ENCODE measurements around the gene FOXO1.
A peak's percentile ranks its signal among the peaks of the same experiment; 100 is the strongest.
"Not testable (repeated sequence)": the region's sequence is repeated elsewhere in the genome, so short reads cannot be mapped to it uniquely, and the experiment has no call there.

FOXO1 gene

DNA sequence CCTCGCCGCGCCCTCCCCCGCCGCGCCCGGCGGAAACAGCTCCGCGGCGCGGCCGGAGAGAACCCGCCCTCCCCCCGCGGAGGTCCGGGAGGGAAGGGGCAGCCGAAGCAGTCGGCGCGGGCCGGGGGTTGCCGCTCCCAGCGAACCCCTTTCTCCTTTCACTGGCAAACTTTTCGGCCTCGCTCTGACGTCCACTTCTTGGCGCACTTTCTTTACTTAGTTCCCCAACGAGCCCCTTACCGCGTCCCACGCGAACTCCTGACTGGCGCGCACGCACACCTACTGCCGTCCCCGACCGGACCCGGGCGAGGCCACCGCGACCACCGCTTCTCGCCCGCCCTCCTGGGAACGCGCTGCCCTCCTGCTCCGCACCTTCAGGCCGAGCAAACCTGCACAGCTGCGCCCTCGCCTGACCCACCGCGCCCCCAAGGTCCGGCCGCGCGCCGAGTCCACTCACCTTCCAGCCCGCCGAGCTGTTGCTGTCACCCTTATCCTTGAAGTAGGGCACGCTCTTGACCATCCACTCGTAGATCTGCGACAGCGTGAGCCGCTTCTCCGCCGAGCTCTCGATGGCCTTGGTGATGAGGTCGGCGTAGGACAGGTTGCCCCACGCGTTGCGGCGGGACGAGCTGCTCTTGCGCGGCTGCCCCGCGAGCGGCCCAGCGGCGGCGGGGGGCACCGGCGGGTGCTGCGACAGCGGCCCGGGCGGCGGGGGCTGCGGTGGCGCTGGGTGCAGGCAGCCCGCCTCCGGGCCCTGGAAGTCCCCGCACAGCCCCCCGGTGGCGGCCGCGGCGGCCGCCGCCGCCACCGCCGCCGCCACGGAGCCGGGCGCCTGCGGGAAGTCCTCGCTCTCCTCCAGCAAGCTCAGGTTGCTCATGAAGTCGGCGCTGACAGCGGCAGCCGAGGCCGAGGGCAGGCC, 1.1 kb downstream of the FOXO1 start:
- DNase-seq, result peak in 1 of 2 experiments; percentile 27

DNA sequence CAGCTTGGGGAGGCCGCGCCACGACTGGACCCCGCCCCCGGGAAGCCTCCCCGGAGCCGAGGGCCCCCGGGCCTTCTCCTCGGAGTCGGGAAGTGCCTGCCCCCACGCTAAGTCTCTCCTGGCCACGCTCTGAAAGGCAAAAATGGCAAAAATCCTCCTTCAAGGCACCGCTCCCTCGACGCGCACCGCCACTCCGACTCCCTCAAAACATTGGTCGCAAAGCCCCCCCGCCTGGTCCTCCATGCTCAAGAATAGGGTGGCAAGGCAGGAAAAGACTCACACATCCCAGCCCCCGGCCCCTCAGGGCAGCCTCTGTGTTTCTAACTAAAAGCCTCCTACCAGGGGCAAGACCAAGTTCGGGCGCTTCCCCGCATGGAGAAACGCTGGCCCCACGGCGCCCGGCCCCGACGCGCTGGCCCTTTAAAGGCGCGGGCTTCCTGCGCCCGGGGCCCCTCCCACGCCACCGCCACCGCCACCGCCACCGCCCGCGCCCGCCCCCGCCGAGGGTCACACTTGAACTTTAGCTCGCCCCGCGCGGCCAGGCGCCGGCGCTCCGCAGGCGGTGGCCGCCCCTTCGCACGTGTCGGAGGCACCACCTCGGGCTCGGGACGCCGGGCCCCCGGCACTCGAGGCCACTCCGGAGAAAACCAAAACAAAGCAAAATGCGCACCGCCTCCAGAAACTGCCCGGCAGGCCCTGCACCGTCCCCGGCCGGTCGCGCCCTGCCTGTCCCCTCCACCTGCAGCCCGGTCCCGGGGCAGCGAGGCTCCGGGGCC, 1.9 kb downstream of the FOXO1 start:
- DNase-seq, result peak in 1 of 2 experiments; percentile 31

DNA sequence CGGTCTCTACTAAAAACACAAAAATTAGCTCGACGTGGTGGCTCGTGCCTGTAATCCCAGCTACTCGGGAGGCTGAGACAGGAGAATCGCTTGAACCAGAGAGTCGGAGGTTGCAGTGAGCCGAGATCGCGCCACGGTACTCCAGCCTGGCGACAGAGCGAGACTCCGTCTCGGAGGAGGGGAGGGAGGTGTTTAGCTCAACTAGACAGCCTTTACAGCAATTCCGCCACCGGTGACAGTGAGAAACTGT, 2.4 kb downstream of the FOXO1 start:
- not testable (repeated sequence) for DNase-seq

DNA sequence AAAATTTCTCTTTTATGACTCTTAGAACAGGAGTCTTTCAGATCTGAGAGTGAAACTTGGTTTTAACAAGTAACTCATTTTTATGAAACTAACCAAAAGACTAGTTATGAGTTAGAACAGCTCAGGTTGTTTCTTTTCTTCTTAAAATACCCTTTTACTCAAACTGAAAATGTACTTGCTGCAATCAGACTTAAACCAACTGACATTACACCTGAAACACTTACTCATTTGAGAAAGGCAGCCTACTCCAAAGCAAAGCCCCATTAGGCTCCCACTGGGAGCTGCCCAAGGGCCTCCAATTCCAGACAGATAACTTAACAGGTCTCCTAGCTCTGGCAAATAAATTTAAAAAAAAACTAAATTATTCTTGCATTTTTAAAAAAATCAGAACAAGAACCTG, 3.6 kb downstream of the FOXO1 start:
- no peak for DNase-seq

DNA sequence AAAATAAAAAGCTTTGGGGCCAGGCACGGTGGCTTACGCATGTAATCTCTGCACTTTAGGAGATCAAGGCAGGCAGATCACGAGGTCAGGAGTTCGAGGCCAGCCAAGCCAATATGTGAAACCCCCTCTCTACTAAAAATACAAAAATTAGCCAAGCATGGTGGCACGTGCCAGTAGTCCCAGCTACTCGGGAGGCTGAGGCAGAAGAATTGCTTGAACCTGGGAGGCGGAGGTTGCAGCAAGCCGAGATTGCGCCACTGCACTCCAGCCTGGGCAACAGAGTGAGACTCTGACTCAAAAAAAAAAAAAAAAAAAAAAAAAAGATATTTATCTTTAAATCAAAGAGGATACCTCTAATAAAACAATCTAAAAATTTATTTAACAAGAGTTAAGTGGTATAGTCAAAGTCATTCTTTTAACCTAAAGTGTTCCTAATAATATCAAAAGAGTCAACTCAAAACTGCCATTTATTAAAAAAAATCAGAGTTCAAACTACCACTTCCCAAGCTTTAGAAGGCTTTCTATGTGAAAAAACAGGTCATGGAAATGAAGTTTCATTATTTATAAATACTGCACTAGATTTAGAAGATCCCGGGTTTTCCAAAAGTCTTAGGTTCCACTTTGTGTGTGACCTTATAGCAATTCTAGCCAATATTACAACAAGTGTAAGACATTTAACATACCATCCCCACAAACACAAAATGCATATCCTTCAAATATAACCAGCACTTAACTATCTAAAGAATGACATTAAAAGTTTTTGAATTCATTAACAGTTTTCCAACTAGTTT, 4.4 kb downstream of the FOXO1 start:
- no peak for DNase-seq

DNA sequence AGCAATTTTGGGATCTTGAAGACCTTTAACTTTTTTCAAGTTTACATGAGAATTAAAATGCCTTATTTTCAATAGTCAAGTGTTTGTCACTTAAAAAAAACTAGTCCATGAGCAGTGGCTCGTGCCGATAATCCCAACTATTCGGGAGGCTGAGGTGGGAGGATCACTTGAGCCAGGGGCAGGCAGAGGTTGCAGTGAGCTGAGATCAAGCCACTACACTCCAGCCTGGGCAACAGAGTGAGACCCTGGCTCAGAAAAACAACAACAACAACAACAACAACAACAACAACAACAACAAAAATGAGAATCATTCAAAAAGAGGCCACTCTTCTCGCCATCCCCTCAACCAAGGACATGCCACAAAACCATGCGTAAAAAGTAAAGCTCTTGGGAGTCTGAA, 5.7 kb downstream of the FOXO1 start:
- no peak for DNase-seq

DNA sequence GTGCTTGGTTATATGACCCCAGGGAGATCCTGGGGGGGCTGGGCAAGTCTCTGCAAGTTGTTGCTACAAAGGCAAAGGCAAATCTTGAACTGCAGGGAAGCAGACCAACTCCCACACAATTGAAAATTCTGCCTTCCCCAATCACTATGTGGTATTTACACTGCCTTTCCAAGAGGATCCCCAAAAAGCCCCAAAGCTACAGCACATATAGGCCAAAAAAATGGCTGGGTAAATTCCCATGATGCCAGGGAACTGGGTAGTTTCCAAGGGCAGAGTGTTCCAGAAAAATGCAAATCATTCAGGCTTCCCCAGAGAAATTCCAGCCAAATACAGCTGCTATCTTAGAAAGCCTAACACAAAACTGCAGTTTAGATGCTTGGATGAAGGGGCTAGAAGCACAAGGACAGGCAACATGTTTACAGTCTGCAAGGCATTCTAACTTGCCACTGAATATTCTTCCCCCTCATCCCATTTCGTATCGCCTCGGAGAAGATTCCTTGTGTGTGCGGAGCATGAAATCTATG, 6.2 kb downstream of the FOXO1 start:
- no peak for DNase-seq

DNA sequence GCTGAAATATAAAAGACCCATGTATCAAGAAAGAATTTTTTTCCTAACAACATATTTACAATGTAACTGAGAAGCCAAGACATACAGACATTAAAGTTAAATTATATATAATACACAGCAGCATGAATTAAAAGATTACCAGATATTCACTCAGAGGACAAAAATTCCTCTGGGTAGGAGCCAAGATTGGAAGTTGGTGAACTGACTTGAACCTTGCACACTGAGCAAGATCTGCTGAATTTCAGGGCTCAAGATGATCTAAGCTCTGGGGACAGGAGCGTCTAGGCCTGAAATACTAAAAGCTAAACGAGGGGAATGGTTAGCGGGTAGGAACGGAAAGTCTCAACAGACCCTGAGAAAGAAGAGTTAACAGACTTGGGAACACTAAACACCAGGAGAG, 8.5 kb downstream of the FOXO1 start:
- DNase-seq, result no peak

DNA sequence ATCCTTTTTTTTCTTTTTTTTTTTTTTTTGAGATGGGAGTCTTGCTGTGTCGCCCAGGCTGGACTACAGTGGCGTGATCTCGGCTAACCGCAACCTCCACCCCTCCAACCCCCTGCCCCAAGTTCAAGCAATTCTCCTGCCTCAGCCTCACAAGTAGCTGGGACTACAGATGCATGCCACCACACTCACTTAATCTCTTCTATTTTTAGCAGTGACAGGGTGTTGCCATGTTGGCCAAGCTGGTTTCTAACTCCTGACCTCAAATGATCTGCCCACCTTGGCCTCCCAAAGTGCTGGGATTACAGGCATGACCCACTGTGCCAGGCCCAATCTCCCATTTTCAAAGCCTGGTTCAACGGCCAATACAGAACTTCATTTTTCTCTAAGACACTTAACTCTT, 9.1 kb downstream of the FOXO1 start:
- no peak for DNase-seq

DNA sequence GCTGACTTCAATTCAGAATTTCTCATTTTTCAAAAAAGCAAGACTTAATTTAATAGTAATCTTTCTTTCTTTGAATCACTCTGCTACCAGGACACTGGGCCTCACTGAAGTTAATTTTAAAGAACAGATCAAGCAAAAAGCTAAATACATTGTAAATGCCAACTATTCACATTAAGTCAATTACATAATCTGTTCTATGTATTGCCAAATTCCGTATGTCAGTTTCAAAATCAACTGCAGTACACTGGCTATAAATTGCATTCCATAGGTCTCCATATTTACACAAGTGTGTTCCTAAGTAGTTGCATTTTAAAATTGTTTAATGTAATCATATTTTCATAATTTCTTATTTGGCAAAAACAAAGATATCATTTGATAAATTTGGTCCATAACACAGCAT, 10.1 kb downstream of the FOXO1 start:
- no peak for DNase-seq

DNA sequence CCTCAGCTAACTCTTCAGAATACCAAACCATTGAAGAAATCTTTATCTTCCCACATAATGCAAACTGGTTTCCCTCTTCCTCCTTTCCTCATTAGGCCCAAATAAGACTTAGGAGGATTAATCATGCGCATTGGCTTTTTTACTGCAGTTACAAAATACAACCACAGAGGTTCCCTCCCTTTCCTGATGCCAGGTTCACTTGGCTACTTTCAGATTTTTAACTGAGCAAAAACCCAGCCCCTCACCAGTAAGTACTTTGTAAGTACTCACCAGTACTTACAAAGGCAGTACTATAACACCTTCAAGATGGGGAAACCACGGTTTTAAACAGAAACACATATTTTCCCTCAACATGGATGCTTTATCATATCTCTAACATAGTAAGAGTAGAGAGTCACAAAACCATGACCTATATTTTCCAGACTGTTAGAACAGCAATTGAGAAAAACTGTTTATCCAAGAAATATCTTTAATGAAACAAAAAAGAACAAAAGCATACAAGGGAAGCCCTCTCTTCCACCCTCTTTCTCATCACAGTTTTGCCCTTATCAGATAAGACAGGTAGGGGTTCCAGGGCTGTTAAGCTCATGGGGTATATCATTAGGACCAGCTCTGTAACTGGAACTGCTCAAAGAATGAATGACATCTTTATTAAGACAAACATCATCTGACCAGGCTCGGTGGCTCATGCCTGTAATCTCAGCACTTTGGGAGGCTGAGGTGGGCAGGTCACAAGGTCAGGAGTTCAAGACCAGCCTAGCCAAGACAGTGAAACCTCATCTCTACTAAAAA, 12.7 kb downstream of the FOXO1 start:
- DNase-seq, result no peak

DNA sequence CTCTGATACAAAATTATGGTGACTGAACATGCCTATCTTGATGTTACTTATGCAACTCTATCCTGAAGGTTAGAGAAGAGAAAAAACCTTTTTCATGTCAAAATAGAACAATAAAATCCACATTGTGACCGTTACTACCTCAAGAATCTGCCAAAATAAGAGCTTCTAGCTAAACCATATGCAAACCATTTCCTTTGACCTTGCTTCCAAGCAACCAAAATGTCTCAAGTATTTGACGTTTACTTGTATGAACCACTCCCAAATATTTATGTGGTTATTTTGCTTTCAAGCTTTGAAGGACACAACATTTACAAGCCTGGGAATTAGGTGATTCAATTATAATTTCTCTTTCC, 13.9 kb downstream of the FOXO1 start:
- DNase-seq, result no peak

DNA sequence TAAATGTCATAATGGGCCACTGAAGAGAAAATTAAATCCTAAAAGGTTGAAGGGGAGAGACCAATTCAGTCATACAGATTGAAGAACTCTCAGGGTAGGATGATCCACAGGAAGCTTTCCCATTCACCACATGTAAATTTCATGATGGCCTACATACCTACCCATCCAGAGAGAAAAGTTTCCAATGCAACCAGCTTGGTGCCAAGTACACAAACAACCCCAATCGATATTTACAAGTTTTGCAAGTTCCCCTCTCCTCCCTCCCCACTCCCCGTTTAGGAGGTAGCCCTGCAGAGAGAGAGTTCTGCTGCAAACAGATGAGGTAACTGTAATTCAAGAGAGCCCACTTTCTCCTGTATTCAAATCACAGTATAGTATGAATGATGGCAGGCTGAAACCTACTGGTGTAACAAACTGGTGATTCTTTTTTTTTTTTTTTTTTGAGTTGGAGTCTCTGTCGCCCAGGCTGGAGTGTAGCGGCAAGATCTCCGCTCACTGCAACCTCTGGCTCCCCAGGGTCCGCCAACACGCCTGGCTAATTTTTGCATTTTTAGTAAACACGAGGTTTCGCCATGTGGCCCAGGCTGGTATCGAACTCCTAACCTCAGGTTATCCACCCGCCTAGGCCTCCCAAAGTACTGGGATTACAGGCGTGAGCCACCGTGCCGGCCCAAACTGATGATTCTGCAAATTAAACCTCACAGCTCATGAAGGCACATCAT, 14.4 kb downstream of the FOXO1 start:
- DNase-seq, result no peak

DNA sequence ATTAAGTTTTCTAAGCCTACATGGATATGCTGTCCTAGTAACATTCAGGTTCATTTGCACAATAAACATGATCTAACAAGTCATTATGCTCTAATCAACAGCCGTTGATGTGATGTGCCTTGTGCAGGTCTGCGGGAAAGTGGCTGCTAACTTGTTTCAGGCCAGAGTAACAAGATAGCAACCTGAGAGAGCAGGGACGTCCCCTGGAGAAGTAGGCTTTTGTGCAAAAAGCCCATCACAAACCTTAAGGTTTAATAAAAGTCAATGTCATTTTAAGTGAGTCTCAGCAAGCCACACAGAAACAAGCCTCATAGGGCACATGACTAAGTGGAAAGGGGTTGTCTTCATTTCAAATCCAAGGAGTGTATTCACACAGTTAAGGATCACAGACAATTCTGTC, 17.6 kb downstream of the FOXO1 start:
- no peak for DNase-seq

DNA sequence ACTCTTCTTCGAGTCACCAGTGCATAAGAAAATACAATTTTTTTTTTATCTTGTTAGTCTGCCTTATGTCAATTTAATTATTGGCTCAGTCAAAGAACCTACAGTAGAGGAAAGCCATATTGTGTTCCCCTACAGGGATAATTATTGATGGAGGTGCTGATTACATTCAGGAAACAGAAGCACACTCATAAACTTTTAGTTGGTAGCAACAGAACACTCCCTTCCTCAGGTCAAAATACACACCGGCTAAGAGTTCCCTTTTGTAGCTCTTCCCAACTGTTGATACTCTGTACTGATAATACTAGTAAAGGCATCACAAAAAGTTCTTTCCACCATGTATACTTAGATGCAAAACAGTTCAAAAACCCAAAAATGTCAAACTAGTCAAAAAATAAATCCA, 18.4 kb downstream of the FOXO1 start:
- no peak for DNase-seq

DNA sequence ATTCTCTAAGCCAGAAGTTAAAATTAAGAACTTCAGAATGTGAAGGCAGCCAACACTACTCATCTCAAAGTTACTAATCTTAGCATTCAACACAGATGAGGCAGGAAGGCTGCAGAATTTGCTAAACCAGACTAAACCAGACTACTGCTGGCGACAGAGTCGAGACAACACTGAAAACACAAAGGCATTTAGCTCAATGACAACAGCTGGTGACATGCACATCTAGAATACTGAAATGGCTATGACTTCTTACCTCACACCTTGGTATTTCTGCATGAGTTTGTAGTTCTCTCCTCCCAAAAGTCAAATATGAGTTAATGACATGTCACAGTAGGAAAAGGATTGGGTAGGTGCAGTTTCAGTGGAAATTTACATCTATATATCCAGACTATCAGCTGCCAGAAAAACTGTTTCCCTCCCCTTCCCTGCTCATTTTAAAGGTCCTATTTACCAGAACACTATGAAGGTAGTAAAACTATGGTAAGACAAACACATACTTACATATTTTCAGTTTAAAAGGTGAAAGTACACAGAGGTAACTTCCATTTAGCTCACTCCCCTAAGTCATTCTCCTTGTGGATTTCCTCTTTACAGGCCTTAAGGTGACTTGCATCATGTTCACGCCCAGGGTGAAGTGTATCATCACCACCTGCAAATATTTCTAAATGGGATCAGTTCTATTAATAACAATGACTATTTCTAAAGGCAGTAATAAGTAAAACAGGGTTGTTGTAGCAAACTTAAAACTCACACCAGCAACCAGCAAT, 21.4 kb downstream of the FOXO1 start:
- no peak for DNase-seq

DNA sequence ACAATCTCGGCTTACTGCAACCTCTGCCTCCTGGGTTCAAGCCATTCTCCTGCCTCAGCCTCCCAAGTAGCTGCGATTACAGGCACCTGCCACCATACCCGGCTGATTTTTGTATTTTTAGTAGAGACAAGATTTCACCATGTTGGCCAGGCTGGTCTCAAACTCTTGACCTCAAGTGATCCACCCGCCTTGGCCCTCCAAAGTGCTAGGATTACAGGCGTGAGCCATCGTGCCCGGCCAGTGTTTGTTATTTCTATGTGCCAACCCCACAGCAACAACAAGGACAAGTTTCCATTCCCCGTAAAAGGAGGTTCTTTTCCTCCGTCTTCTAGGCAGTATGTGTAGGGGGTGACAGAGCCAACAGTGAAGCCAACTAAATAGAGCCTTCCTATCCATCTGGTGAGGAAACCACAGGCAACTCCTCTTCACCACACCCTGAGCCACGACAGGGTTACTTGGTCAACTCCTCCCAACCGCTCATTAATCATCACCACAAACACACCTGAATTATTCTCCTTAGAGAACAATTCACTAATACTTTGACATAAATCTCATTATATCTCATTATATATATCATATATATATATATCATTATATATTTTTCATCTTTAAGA, 25.5 kb downstream of the FOXO1 start:
- no peak for DNase-seq

DNA sequence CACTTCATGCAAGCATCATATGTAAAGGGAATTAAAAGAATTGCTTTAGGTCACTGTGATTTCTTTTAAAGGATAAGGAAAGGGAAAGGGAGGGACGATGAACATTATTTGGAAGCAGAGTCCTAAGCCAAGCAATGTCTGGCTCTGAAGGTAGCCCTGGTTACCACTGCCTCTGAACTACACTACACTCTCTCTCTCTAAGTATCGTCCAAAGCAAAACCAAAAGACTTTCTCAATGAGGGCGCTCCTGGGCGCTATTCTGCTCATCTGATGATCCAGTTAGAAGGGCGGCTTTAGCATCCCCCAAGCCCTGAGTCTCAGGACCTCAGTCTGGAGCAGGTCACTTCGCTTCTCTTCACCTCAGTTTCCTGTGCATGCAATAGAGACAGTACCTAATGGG, 26.2 kb downstream of the FOXO1 start:
- no peak for DNase-seq

DNA sequence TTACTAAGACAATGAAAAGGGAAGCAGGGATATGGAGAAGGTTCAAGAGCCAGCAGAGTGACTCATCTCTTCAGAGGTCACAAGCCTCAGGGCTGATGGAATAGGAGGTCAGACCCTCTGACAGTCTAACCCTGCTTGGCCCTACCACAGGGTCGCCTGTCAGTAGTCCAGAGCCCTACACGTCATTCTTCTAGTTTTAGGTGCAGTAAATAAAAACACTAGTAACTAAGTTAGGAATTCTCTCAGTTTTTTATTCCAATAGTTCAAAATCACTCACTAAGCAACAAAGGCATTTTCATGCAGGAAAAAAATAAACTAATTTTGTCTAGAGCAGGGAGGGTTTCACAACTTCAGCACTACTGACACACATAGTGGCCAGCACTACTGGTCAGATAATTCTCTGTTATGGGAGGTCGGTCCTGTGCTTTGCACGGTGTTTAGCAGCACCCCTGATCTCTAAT, 27.2 kb downstream of the FOXO1 start:
- DNase-seq, result no peak

DNA sequence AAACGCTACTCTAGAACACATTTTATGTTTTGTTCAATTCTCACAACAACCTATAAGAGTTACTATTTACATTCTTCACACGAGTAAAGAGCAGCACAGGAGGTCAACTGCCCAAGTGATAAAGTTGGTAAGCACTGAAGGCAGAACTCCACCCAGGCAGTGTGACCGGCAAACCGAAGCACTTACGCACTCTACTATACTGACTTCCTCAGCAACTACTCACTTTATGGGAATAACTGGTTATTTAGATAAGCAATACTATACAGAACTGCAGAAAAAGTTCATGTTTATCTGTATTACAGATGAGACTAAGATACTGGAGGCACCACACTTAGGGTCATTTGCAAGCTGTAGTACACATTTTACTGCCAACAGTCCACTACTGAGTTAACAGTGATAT, 28.8 kb downstream of the FOXO1 start:
- DNase-seq, result no peak

All from NCI-H524 (cell line).